Muscle layer of duodenum (tissue), 2 donors: ENCODE results near the gene STARD9.
"Not testable (repeated sequence)": the region's sequence is repeated elsewhere in the genome, so short reads cannot be mapped to it uniquely, and the experiment has no call there.

ENCODE experiments used
- H3K27ac ChIP-seq: one replicate; pipeline ENCODE4 v1.7.0; 2013; ENCODE audit warnings: mild to moderate bottlenecking, low read length
- H3K27me3 ChIP-seq: one replicate; pipeline ENCODE4 v1.7.0; 2013; ENCODE audit warnings: low read depth, mild to moderate bottlenecking, control low read depth, low read length
- H3K36me3 ChIP-seq, 2 donors: one replicate each; pipeline ENCODE4 v1.7.0; 2013; ENCODE audit warnings: low read length in 2 of 2, control low read depth in 1 of 2, mild to moderate bottlenecking in 1 of 2; ENCODE audit not compliant: insufficient read depth in 2 of 2, control insufficient read depth in 1 of 2
- H3K4me1 ChIP-seq, 2 donors: one replicate each; pipeline ENCODE4 v1.7.0; 2013; ENCODE audit warnings: low read length in 2 of 2, mild to moderate bottlenecking in 2 of 2, control low read depth in 1 of 2, moderate library complexity in 1 of 2; ENCODE audit not compliant: insufficient read depth in 2 of 2, control insufficient read depth in 1 of 2
- H3K4me3 ChIP-seq, 2 donors: one replicate each; pipeline ENCODE4 v1.7.0; 2013; ENCODE audit warnings: low read length in 2 of 2, low read depth in 1 of 2, mild to moderate bottlenecking in 1 of 2
- H3K9me3 ChIP-seq, 2 donors: one replicate each; pipeline ENCODE4 v1.7.0; 2013; ENCODE audit warnings: low read length in 2 of 2, control low read depth in 1 of 2, mild to moderate bottlenecking in 1 of 2; ENCODE audit not compliant: control insufficient read depth in 1 of 2
- donor health status: healthy.

Gene STARD9

DNA sequence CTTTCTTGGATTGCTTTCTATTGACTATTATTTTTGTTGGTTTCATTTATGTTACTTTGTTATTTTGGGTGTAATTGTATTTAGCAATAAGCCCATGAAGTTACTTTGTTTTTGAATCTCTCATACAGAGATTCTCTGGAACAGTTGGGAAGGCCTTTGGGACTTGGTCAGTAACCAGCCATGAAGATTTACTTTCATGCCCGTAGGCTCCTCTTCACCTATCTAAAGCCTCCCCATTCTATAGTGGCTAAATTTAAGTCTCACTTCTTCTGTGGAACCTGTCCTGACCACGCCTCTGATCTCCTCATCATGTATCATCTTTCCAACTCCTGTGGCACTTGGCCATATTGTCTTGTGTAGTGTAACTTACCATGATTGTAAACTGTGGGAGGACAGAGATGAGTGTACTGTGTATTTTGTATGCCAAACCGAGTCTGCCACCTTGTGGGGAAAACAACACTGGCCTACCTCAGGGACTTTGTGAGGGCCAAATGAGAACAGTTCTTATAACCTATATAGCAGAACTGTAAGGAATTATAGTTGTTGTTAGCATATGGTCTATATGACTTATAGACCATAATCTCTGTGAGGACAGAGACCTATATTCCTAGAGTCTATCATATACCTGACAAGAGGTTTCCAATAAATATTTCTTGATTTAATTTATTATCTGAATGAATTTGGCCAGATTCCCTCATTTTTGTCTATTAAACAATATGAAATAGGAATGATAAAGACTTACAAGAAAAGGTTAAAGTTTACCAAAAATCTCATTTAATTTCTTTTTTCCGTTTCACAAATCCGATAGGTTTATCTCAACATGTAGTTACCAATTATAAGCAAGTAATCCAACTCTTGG lies 75.0 kb downstream of the STARD9 start:
- Histone ChIP-seq H3K9me3 (no peaks in the 10 kb centered on the region), H3K27ac (no peak overlapping the region), H3K4me3 (no peak overlapping the region), H3K36me3 (peaks cover 0 to 14% of the 10 kb centered on the region in 2 donors), H3K27me3 (no peaks in the 10 kb centered on the region), H3K4me1 (peaks cover 2 to 3% of the 10 kb centered on the region in 2 donors)

DNA sequence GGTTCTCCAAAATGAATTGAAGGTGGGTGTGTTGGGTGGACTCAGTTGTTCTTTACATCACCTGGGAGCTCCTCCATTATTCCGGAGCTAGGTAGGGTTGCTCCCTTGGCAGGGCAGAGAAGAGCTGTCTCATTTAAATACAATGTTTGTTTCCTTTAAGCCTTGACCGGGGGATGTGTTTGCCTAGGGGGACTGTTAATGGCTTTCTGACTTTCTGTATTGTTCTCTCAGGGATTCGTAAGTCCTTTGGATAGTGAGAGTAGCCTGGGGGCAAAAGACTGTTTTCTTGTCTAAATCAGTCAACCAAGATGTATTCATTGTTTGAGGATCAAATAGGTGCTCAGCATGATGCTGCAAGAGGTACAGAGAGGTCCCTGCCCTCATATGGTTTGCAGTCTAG lies 90.4 kb downstream of the STARD9 start:
- no peaks in the 10 kb centered on the region for H3K9me3 ChIP-seq
- peaks cover 23 to 74% of the 10 kb centered on the region in 2 donors for H3K36me3 ChIP-seq
- H3K27ac ChIP-seq, result no peak overlapping the region
- H3K27me3 ChIP-seq, result no peaks in the 10 kb centered on the region
- no peak overlapping the region for H3K4me3 ChIP-seq
- no peaks in the 10 kb centered on the region for H3K4me1 ChIP-seq

DNA sequence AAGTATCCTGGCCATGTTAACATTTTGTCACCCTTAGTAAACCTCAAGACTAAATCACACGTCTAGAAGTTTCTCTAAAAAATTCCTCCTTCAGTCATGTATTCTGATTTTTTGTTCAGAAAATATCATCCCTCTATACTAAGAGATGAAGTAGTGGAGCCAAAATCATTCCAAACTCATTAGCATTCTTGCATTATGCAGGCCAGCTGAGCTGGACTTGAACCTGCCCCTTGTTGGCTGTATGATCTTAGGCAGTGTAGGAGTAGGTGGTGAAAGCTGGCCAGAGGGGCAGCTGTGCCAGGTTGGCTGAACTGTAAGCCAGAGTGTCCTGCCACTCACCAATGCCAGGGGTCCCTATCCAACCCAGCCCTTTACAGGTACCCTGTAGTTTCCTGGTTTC lies 92.4 kb downstream of the STARD9 start:
- H3K4me3 ChIP-seq, result no peak overlapping the region
- H3K27ac ChIP-seq, result no peak overlapping the region
- no peaks in the 10 kb centered on the region for H3K4me1 ChIP-seq
- no peaks in the 10 kb centered on the region for H3K9me3 ChIP-seq
- H3K27me3 ChIP-seq, result no peaks in the 10 kb centered on the region
- H3K36me3 ChIP-seq, result peaks cover 23 to 78% of the 10 kb centered on the region in 2 donors

DNA sequence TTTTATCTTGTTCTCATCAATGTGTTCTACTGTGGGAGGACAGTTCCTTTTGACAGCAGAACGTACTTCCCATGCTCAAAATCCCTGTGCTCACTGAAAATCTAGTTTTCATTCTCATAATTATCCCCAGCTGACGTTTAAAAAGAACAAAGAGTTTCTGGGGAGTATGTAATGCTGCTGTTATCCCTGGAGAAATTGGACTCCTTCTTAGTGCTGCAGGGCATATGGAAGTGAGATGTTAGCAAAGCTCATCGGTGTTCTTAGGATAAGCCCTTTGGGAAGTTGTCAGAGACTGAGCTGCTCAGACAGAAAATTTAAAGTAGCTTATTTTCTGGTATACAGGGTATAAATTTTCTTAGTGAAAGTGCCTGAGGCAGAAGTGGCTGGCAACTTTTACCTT lies 95.0 kb downstream of the STARD9 start:
- Histone ChIP-seq H3K27me3 (no peaks in the 10 kb centered on the region), H3K4me3 (no peak overlapping the region), H3K4me1 (no peaks in the 10 kb centered on the region), H3K9me3 (no peaks in the 10 kb centered on the region), H3K27ac (no peak overlapping the region), H3K36me3 (peaks cover 35 to 69% of the 10 kb centered on the region in 2 donors)

DNA sequence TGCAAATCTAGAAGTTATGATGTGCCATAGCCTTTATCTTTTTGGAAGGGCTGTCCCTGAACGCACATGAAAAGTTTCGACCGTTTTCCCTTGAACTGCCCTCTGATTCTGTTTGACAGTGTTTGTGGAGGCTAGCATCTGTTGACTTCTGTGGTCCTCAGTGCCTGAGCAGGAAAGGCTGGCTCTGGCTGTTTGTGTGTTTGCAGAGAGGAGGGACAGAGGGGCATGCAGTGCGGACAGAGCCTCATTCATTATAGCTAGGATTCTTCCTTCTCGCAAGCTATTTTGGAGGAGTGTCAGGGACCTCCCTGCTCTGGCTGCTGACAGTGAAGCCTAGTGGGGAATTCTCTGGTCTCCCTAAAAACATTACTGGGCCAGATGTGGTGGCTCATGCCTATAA lies 97.0 kb downstream of the STARD9 start:
- no peaks in the 10 kb centered on the region for H3K9me3 ChIP-seq
- no peaks in the 10 kb centered on the region for H3K4me1 ChIP-seq
- H3K27me3 ChIP-seq, result no peaks in the 10 kb centered on the region
- H3K4me3 ChIP-seq, result no peak overlapping the region
- H3K36me3 ChIP-seq, result peaks cover 41 to 73% of the 10 kb centered on the region in 2 donors
- H3K27ac ChIP-seq, result no peak overlapping the region

DNA sequence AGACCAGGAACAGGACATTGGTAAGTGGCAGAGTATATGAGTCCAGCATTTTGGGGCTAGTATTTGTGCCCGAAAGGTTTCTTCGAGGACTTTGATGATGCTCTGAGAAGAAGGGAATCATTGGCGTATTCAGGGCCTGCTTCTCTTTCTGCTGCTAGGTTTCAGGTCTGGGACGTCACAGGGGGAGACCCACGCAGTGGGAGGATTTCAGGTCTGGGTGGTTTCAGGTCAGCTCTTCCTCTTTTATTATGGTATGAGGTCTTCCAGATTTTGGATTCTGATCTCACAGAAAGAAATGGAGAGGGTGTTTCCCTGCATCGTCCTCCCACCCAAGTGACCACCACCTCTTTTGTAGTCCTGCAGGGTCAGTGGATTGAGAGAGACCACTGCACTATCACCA lies 99.1 kb downstream of the STARD9 start:
- Histone ChIP-seq H3K27me3 (no peaks in the 10 kb centered on the region), H3K27ac (no peak overlapping the region), H3K36me3 (peaks cover 31 to 72% of the 10 kb centered on the region in 2 donors), H3K4me1 (peaks cover 0 to 10% of the 10 kb centered on the region in 2 donors), H3K4me3 (no peak overlapping the region), H3K9me3 (no peaks in the 10 kb centered on the region)

DNA sequence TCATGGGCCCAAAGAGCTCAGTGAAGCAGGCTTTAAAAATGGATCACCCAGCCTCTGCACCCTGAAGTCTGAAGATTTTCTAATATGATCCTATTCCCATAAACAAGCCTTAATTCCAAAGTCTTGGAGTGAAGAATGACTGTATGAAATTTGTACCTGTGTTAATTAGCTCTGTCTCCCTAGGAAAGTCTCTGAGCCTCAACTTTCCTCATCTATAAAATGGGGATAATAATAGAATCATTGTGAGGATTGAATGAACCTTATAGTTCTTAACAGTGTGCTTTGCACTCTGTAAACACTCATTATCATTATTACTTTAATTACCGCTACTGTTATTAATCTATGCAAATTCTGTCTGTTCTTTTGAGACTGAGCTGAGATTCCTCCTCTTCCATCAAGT lies 99.6 kb downstream of the STARD9 start:
- Histone ChIP-seq H3K4me1 (peaks cover 0 to 10% of the 10 kb centered on the region in 2 donors), H3K9me3 (no peaks in the 10 kb centered on the region), H3K27ac (no peak overlapping the region), H3K27me3 (no peaks in the 10 kb centered on the region), H3K4me3 (no peak overlapping the region), H3K36me3 (peaks cover 31 to 75% of the 10 kb centered on the region in 2 donors)

DNA sequence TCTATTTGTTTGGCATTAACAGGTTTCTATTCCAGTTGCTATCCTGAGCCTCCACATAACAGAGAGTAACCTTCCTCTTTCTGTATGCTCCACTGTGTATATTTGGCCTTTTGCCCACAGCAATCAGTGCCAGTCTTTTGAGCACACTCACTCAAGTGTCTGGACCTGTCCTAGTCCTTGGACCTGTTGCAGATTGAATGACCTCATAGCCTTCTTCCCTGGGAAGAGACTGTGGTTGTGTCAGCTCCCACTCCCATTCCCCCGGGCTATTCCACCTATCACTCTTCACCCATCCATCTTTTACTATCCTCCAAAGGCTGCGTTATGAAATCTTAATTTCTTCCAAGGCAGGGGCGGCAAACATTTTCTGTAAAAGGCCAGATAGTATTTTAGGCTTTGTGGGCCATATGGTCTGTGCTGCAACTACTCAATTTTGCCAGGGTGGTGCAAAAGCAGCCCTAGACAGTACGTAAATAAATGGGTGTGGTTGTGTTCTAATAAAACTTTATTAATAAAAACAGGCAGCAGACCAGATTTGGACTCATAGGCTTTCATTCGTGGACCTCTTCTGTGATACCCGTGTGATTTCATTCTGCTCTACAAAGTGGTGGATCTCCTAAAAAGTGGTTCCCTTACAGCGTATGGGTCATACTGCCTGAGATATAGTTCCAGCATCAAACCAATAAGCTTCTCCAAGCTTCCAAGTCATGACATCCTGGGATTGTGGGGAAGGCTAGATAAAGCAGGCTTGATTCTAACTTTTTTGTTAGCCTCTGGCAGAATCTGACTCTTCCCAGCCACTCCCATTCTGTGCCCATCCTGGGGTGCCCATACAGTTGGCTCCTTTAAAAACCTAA lies 104.1 kb downstream of the STARD9 start:
- Histone ChIP-seq H3K27me3 (no peaks in the 10 kb centered on the region), H3K36me3 (peaks cover 53 to 86% of the 10 kb centered on the region in 2 donors), H3K27ac (no peak overlapping the region), H3K9me3 (no peaks in the 10 kb centered on the region), H3K4me3 (no peak overlapping the region), H3K4me1 (peaks cover 0 to 10% of the 10 kb centered on the region in 2 donors)

DNA sequence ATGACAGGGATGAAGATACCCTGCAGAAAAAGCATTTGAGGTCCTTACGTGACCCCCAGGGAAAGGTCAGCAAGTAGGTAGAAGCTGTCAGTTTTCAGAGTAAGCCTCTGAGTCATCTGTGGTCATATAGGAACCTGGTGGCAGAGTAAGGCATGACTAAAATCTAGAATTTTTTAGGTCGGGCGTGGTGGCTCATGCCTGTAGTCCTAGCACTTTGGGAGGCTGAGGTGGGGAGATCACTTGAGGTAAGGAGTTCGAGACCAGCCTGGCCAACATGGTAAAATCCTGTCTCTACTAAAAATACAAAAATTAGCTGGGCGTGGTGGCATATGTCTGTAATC lies 104.7 kb downstream of the STARD9 start:
- not testable (repeated sequence) for H3K9me3 ChIP-seq, H3K27me3 ChIP-seq, H3K4me3 ChIP-seq, H3K27ac ChIP-seq
- Histone ChIP-seq H3K4me1 (peaks cover 0 to 10% of the 10 kb centered on the region in 2 donors), H3K36me3 (peaks cover 52 to 86% of the 10 kb centered on the region in 2 donors)

DNA sequence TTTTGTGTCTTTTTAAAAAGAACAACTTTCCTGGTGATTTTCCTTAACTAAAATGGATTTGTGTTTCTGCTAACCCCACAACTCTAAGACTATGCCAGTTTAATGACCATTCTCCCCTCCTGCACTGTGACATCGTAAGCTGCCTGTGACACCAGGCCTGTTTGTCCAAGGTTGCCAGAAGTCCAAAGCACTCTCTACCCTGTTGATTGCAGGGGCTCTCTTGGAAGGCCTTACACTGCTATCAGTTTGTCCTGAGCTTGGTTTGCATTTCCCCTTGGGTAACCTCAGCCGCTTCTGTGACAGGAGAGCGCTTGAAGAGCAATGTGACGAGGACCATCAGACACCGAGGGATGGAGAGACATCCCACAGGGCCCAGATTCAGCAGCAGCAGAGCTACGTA lies 105.7 kb downstream of the STARD9 start:
- Histone ChIP-seq H3K4me3 (no peak overlapping the region), H3K36me3 (peaks cover 51 to 86% of the 10 kb centered on the region in 2 donors)

DNA sequence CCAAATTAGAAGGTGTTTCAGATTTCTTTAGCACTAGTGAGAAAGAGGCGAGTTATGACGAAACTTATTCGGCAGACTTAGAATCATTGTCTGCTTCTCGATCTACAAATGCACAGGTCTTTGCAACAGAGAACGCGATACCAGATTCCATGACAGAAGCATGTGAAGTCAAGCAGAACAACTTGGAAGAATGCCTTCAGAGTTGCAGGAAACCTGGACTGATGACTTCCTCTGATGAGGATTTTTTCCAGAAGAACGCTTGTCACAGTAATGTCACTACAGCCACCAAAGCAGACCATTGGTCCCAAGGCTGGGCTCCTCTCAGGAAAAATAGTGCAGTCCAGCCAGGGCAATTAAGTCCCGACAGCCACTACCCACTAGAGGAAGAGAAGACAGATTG lies 110.9 kb downstream of the STARD9 start:
- Histone ChIP-seq H3K36me3 (peaks cover 75 to 92% of the 10 kb centered on the region in 2 donors), H3K27me3 (no peaks in the 10 kb centered on the region), H3K4me1 (no peaks in the 10 kb centered on the region), H3K9me3 (no peaks in the 10 kb centered on the region), H3K27ac (no peak overlapping the region), H3K4me3 (no peak overlapping the region)

More for the DNA sequence above, 105.7 kb downstream of the STARD9 start:
- Histone ChIP-seq H3K4me1 (peaks cover 0 to 10% of the 10 kb centered on the region in 2 donors), H3K9me3 (no peaks in the 10 kb centered on the region), H3K27me3 (no peaks in the 10 kb centered on the region), H3K27ac (no peak overlapping the region)
